ENCODE data around the gene EPB41L2.

- TF ChIP-seq REST (IDR thresholded peaks at IDR 0.05; ENCODE audit: insufficient read depth in 1 of 2, low read depth in 2 of 2, low read length in 2 of 2) (no peak), SIN3A (IDR thresholded peaks at IDR 0.05; ENCODE audit: borderline replicate concordance, insufficient read depth, low read length) (no peak)
Observed at GRCh38 chr6:131000544-131000943, 62.5 kb downstream of the EPB41L2 start.
